H1 (cell line): ENCODE results near the gene SCAP. TPM values are rescaled to one million over a fixed set of nuclear protein-coding genes. Genes with fewer than 3 reads are reported as not detected.

Source experiments
- CTCF ChIA-PET: fragments of 300-600 bp; sonication (Branson Sonifier 250); formaldehyde crosslinking; loops from one replicate; lab custom pipeline; 2021; ENCODE audit not compliant: partially characterized antibody; lab: Charles Lee
- POLR2A ChIA-PET: fragments of 300-600 bp; sonication (Branson Sonifier 250); formaldehyde crosslinking; loops from one replicate; lab custom pipeline; 2021; ENCODE audit warnings: inconsistent platforms; ENCODE audit not compliant: partially characterized antibody; lab: Charles Lee
- DNase-seq, 2 experiments: peaks; one replicate each; pipeline versions ENCODE4 v3.0.0 to v3.0.0-alpha.2; 2010 to 2022; ENCODE audit warnings: low spot score in 2 of 2, low read depth in 1 of 2, mixed read lengths in 1 of 2
- FAIRE-seq: peaks from 2 replicates; lab custom pipeline; 2011; peaks lifted over from hg19 to GRCh38; lab: Jason Lieb, UNC
- H2AFZ ChIP-seq: 2 replicates; pipeline ENCODE4 v1.8.1; 2012; ENCODE audit warnings: low read length, inconsistent platforms
- H2AK5ac ChIP-seq: 2 replicates; pipeline ENCODE4 v1.6.1; 2013; ENCODE audit warnings: low read depth, low read length
- H2BK120ac ChIP-seq: replicated peaks from 2 replicates; pipeline ENCODE3; 2013; ENCODE audit warnings: low read depth, low read length, inconsistent platforms
- H2BK12ac ChIP-seq: 2 replicates; pipeline ENCODE4 v1.6.1; 2013; ENCODE audit warnings: low read depth, low read length
- H2BK15ac ChIP-seq: 2 replicates; pipeline ENCODE4 v1.6.1; 2013; ENCODE audit warnings: low read length
- H2BK20ac ChIP-seq: 2 replicates; pipeline ENCODE4 v1.6.1; 2013; ENCODE audit warnings: low read length
- H2BK5ac ChIP-seq: 2 replicates; pipeline ENCODE4 v1.6.1; 2013; ENCODE audit warnings: low read depth, low read length
- H3K14ac ChIP-seq: 2 replicates; pipeline ENCODE4 v1.6.1; 2013; ENCODE audit warnings: inconsistent platforms; ENCODE audit not compliant: insufficient read length
- H3K18ac ChIP-seq: 2 replicates; pipeline ENCODE4 v1.6.1; 2013; ENCODE audit warnings: low read length; ENCODE audit errors: extremely low read depth
- H3K23ac ChIP-seq: 2 replicates; pipeline ENCODE4 v1.6.1; 2013; ENCODE audit warnings: inconsistent platforms; ENCODE audit not compliant: insufficient read length
- H3K23me2 ChIP-seq: 2 replicates; pipeline ENCODE4 v1.6.1; 2013; ENCODE audit warnings: low read depth, low read length
- H3K27ac ChIP-seq: 2 replicates; pipeline ENCODE4 v1.6.1; 2011; ENCODE audit warnings: low read depth, low read length, inconsistent platforms
- H3K27me3 ChIP-seq, 4 experiments: replicated peaks in 1 of 4; 1 replicate in 1 of 4; 2 replicates in 3 of 4; pipeline versions ENCODE4 v1.6.1 to v1.8.1; 2011 to 2013; ENCODE audit warnings: low read length in 3 of 4, mild to moderate bottlenecking in 3 of 4, inconsistent platforms in 2 of 4, mixed read lengths in 2 of 4, moderate library complexity in 1 of 4; ENCODE audit not compliant: control insufficient read depth in 3 of 4, insufficient read depth in 3 of 4; ENCODE audit errors: extremely low read depth in 1 of 4
- H3K36me3 ChIP-seq, 4 experiments: 2 replicates each; pipeline versions ENCODE4 v1.6.1 to v1.8.1; 2011 to 2013; ENCODE audit warnings: mild to moderate bottlenecking in 4 of 4, low read length in 3 of 4, moderate library complexity in 2 of 4, control low read depth in 1 of 4, inconsistent platforms in 1 of 4; ENCODE audit not compliant: insufficient read depth in 4 of 4, control insufficient read depth in 2 of 4
- H3K4ac ChIP-seq: replicated peaks from 2 replicates; pipeline ENCODE3; 2013; ENCODE audit warnings: low read length, low read depth, mixed read lengths, inconsistent platforms; ENCODE audit not compliant: insufficient read length
- H3K4me1 ChIP-seq, 4 experiments: replicated peaks in 1 of 4; 1 replicate in 1 of 4; 2 replicates in 3 of 4; pipeline versions ENCODE4 v1.6.1 to v1.8.1; 2011 to 2013; ENCODE audit warnings: low read length in 3 of 4, inconsistent platforms in 2 of 4, mixed read lengths in 1 of 4; ENCODE audit not compliant: insufficient read depth in 4 of 4, control insufficient read depth in 3 of 4
- H3K4me2 ChIP-seq, 2 experiments: 2 replicates each; pipeline versions ENCODE4 v1.6.1 to v1.8.1; 2011 to 2013; ENCODE audit warnings: low read depth in 2 of 2, low read length in 2 of 2, control low read depth in 1 of 2, inconsistent platforms in 1 of 2, mild to moderate bottlenecking in 1 of 2; ENCODE audit not compliant: insufficient read depth in 1 of 2
- H3K4me3 ChIP-seq, 4 experiments: fragments of 200-600, 300-600 bp in 1 of 4; sonication (generic), shearing (Covaris generic), sonication (Bioruptor Twin) in 1 of 4; 2 replicates each; pipeline versions ENCODE4 v1.5.1 to v1.8.1; 2011 to 2016; ENCODE audit warnings: low read length in 4 of 4, low read depth in 3 of 4, control low read depth in 2 of 4, inconsistent platforms in 2 of 4, mild to moderate bottlenecking in 2 of 4, mixed read lengths in 1 of 4, moderate library complexity in 1 of 4; ENCODE audit not compliant: insufficient read depth in 2 of 4; ENCODE audit errors: extremely low read depth in 1 of 4
- H3K56ac ChIP-seq: replicated peaks from 2 replicates; pipeline ENCODE3; 2013; ENCODE audit warnings: low read depth, mild to moderate bottlenecking, mixed read lengths, low read length, inconsistent platforms; ENCODE audit not compliant: insufficient read length
- H3K79me1 ChIP-seq: 2 replicates; pipeline ENCODE4 v1.6.1; 2013; ENCODE audit warnings: low read depth, low read length, control low read depth
- H3K79me2 ChIP-seq, 2 experiments: 2 replicates each; pipeline versions ENCODE4 v1.6.1 to v1.8.1; 2012 to 2013; ENCODE audit warnings: low read length in 2 of 2, mild to moderate bottlenecking in 2 of 2, inconsistent platforms in 1 of 2; ENCODE audit not compliant: insufficient read depth in 2 of 2, control insufficient read depth in 1 of 2
- H3K9ac ChIP-seq, 4 experiments: replicated peaks in 1 of 4; 1 replicate in 1 of 4; 2 replicates in 3 of 4; pipeline versions ENCODE4 v1.6.1 to v1.8.1; 2011 to 2013; ENCODE audit warnings: low read depth in 3 of 4, low read length in 3 of 4, control low read depth in 2 of 4, mild to moderate bottlenecking in 2 of 4, moderate library complexity in 2 of 4, inconsistent platforms in 1 of 4; ENCODE audit errors: extremely low read depth in 1 of 4
- H3K9me3 ChIP-seq, 2 experiments: 2 replicates each; pipeline versions ENCODE4 v1.6.1 to v1.8.1; 2012 to 2013; ENCODE audit warnings: mild to moderate bottlenecking in 2 of 2, moderate library complexity in 2 of 2, control low read depth in 1 of 2, inconsistent platforms in 1 of 2, low read depth in 1 of 2, low read length in 1 of 2, mixed read lengths in 1 of 2; ENCODE audit not compliant: insufficient read depth in 2 of 2
- H4K20me1 ChIP-seq, 2 experiments: replicated peaks in 1 of 2; 2 replicates each; pipeline versions ENCODE3 to v1.8.1; 2011 to 2013; ENCODE audit warnings: inconsistent platforms in 2 of 2, low read length in 2 of 2, mild to moderate bottlenecking in 1 of 2; ENCODE audit not compliant: insufficient read depth in 2 of 2, control insufficient read depth in 1 of 2
- H4K5ac ChIP-seq: 2 replicates; pipeline ENCODE4 v1.6.1; 2013; ENCODE audit warnings: low read length, low read depth, mixed read lengths, inconsistent platforms; ENCODE audit not compliant: insufficient read length
- H4K8ac ChIP-seq: 2 replicates; pipeline ENCODE4 v1.8.0; 2013; ENCODE audit warnings: mild to moderate bottlenecking, moderate library complexity, low read length, inconsistent platforms; ENCODE audit not compliant: insufficient read depth; ENCODE audit errors: extremely low read depth
- H4K91ac ChIP-seq: replicated peaks from 2 replicates; pipeline ENCODE3; 2013; ENCODE audit warnings: low read length, mixed read lengths, inconsistent platforms; ENCODE audit not compliant: insufficient read length
- ASH2L ChIP-seq: fragments of 200-600, 300-600 bp; sonication (generic); IDR thresholded peaks from one replicate; pipeline ENCODE4 v1.7.1; 2017; ENCODE audit warnings: low read length
- WGBS, 2 experiments: shearing (Covaris generic) in 1 of 2; methylation state at CpG; one replicate each; pipeline versions ENCODE4 v1.1.6 to v1.1.7; 2013 to 2015; ENCODE audit warnings: low lambda C conversion rate in 2 of 2, mixed read lengths in 2 of 2, inconsistent platforms in 1 of 2, low coverage in 1 of 2, missing lambda C conversion rate in 1 of 2; ENCODE audit not compliant: insufficient replicate concordance in 2 of 2, insufficient coverage in 1 of 2, insufficient read length in 1 of 2; ENCODE audit errors: extremely low coverage in 1 of 2, missing lambda C conversion rate in 1 of 2; 5-methylcytosine and 5-hydroxymethylcytosine counted together
- polyA plus RNA-seq, 7 experiments: library from polyadenylated mRNA; depleted of rRNA in 3 of 7; stranded (reverse) in 5 of 7; unstranded in 2 of 7; fragments of >200 nt in 5 of 7; fragments of 200-250 nt in 2 of 7; gene quantifications; 1 replicate in 5 of 7; 2 replicates in 1 of 7; 4 replicates in 1 of 7; pipeline versions ENCODE4 v1.2.1 to v1.2.3, GENCODE V29; 2011 to 2013; ENCODE audit warnings: missing spikeins in 2 of 7, mixed read lengths in 2 of 7
- total RNA-seq: library from RNA; stranded (reverse); fragmentation: NEBNext Ultra II Directional; extraction: Animal tissue kit (Norgen Biotek cat#: 25700); gene quantifications from 2 replicates; pipeline ENCODE4 v1.2.1, GENCODE V29; 2021

Gene SCAP
- total and polyA plus RNA-seq, 2 of the 8 experiments (the other 6 are each of a cell fraction or from before 2014, with no cell fraction given): 74.0 to 114 TPM

DNA sequence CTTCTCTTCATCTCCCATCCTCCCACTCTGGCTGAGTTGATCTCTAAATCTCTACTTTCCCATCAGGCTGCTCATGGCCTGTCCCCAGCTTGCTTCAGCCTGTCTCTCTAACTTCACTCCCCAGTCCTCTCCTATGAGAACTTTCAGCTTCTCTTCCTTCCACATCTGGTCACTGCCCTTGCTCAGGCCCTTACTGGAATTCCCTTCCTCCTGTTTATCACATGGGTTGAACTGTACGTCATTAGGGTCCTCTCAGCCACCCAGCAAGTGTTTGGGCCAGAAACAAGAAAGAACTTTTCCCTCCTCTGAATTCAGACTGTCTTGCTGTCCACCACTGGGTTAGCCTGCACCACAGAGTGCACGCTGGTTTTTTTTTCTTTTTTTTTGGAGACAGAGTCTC, 89.9 kb downstream of the SCAP start:
- Histone ChIP-seq H3K4ac (no peak overlapping the region), H3K4me3 (no peak overlapping the region), H3K27me3 (no peaks in the 10 kb centered on the region), H2AFZ (no peak overlapping the region), H3K56ac (no peak overlapping the region), H2BK20ac (no peak overlapping the region), H4K8ac (no peak overlapping the region), H3K9ac (no peak overlapping the region), H3K79me2 (peaks cover 8 to 63% of the 10 kb centered on the region in 2 experiments), H3K79me1 (peaks cover 10% of the 10 kb centered on the region), H3K4me2 (no peak overlapping the region), H3K18ac (no peak overlapping the region), H4K91ac (no peak overlapping the region), H3K23ac (no peak overlapping the region), H3K4me1 (peaks cover 0 to 5% (median 3%) of the 10 kb centered on the region in 4 experiments; a peak in 4 of 7 replicates), H2AK5ac (no peak overlapping the region), H2BK120ac (no peak overlapping the region), H2BK5ac (no peak overlapping the region), H4K5ac (no peak overlapping the region), H4K20me1 (peaks cover 0 to 22% of the 10 kb centered on the region in 2 experiments), H3K23me2 (peaks cover 3% of the 10 kb centered on the region), H3K9me3 (no peaks in the 10 kb centered on the region), H3K27ac (no peak overlapping the region), H3K36me3 (no peaks in the 10 kb centered on the region; a peak in 1 of 8 replicates), H2BK15ac (no peak overlapping the region), H2BK12ac (no peak overlapping the region), H3K14ac (no peak overlapping the region)
- DNase-seq: no peak
- WGBS, 2 experiments: 96% methylated on average over 2 of the region's 2 CpGs; no CpG with 5 or more reads in 1 of the 2 experiments
- FAIRE-seq: no peak
- ChIA-PET POLR2A (no interaction called here), CTCF (interaction anchor here (1.6 kb wide), 1 partner anchor 11 kb away, joined by 3 read pairs; no protein-coding TSS in a partner anchor)
- TF ChIP-seq ASH2L: no peak
